Kidney (tissue), 14 donors: ENCODE data around the gene MARK1. TPM values are rescaled to one million over a fixed set of nuclear protein-coding genes. Genes with fewer than 3 reads are reported as not detected.

Experiments used
- DNase-seq, 5 donors: peaks; one replicate each; pipeline ENCODE4 v3.0.0-alpha.2; 2013 to 2020
- FAIRE-seq: peaks from 2 replicates; lab custom pipeline; 2012; peaks lifted over from hg19 to GRCh38; lab: Jason Lieb, UNC
- H3K27ac ChIP-seq, 2 donors: one replicate each; pipeline ENCODE4 v1.7.0; 2013; ENCODE audit warnings: low read depth in 2 of 2, low read length in 2 of 2, inconsistent platforms in 1 of 2
- H3K27me3 ChIP-seq: one replicate; pipeline ENCODE4 v1.7.1; 2013; ENCODE audit warnings: low read length, inconsistent platforms; ENCODE audit not compliant: control insufficient read depth, insufficient read depth
- H3K36me3 ChIP-seq, 3 donors: one replicate each; pipeline versions ENCODE4 v1.7.0 to v1.7.1; 2013; ENCODE audit warnings: low read length in 3 of 3, control low read depth in 1 of 3, inconsistent platforms in 1 of 3; ENCODE audit not compliant: insufficient read depth in 3 of 3, control insufficient read depth in 2 of 3
- H3K4me1 ChIP-seq, 3 donors: one replicate each; pipeline versions ENCODE4 v1.7.0 to v1.7.1; 2013; ENCODE audit warnings: low read length in 3 of 3, inconsistent platforms in 1 of 3, low read depth in 1 of 3; ENCODE audit not compliant: control insufficient read depth in 2 of 3, insufficient read depth in 2 of 3
- H3K4me3 ChIP-seq, 3 donors: one replicate each; pipeline versions ENCODE4 v1.7.0 to v1.8.1; 2013; ENCODE audit warnings: low read length in 3 of 3, control low read depth in 1 of 3, inconsistent platforms in 1 of 3
- H3K9ac ChIP-seq, 3 donors: one replicate each; pipeline versions ENCODE4 v1.7.0 to v1.7.1; 2013; ENCODE audit warnings: low read length in 3 of 3, control low read depth in 1 of 3, inconsistent platforms in 1 of 3
- H3K9me3 ChIP-seq, 3 donors: one replicate each; pipeline versions ENCODE4 v1.7.0 to v1.7.1; 2013; ENCODE audit warnings: low read length in 3 of 3, control low read depth in 1 of 3, inconsistent platforms in 1 of 3; ENCODE audit not compliant: control insufficient read depth in 2 of 3, insufficient read depth in 1 of 3
- intact Hi-C: fragments of 100-400 bp; cut with DNase I; formaldehyde crosslinking; loops from one replicate; pipeline ENCODE4 v1.11.1; 2022
- polyA plus RNA-seq: library from polyadenylated mRNA; stranded (reverse); fragments of 350-450 nt; fragmentation: Illumina TruSeq; extraction: RNeasy Lipid Tissue Mini Kit (QIAGEN cat#74804); gene quantifications from one replicate; pipeline ENCODE4 v1.2.3, GENCODE V29; 2014; ENCODE audit warnings: low read depth, low replicate concordance; ENCODE audit not compliant: insufficient read depth
- total RNA-seq: library from RNA; stranded (reverse); fragmentation: NEBNext Ultra II Directional; extraction: Animal tissue kit (Norgen Biotek cat#: 25700); gene quantifications from one replicate; pipeline ENCODE4 v1.2.1, GENCODE V29; 2021
- TF ChIP-seq, protein P1 (sequence below): IDR thresholded peaks from 3 replicates; pipeline ENCODE4 v1.5.1; 2012; ENCODE audit warnings: mild to moderate bottlenecking, moderate library complexity, borderline replicate concordance; ENCODE audit not compliant: insufficient read depth; ENCODE audit errors: extremely low read depth
- donor health status: control.
- donor health status: control.
- donor health status: control.
- donor health status: control.
- donor health status: control.
- donor health status: DM: yes; HTN: yes; CAD: no.
- donor health status: Normal renal cell carcinoma (clear cell type).

The MARK1 gene
- total and polyA plus RNA-seq, 2 donors from 2014 or later = 2.6 to 5.3 TPM

DNA sequence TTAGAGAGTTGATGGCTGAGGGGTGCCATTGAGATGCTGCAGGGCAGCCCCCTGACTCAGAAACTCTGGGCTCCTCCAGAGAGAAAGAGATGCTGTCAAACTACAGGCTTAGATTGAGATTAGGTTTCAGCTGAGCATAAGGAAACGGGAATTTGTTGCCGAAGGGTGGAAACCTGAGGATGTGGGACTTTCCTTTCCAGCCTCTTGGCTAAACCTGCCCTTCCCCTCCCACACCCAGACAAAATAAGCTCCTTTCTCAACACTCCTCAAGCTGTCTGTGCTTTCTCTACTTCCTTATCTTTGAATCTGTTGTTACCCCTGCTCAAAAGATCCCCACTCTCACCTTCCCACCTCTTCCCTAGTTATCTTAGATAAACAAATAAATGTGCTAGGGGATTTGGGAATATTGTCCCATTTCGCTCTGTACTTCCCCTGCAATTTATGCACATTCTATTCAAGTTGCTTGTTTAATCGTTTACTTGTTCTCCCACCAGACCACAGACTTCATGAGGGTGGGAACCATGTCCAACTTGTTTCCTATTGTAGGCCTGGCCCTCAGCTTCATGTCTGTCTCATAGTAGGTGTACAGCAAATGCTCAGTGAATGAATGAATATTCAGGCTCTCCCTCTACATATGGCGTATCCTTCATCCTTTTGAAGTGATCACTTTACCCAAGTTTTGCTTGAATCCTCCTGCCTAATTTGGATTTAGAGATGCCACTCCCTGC lies 30.6 kb upstream of the MARK1 start:
- no peak for FAIRE-seq
- Histone ChIP-seq H3K9me3 (no peaks in the 10 kb centered on the region), H3K27ac (no peak overlapping the region), H3K36me3 (no peaks in the 10 kb centered on the region), H3K27me3 (no peaks in the 10 kb centered on the region), H3K4me3 (no peak overlapping the region), H3K4me1 (peaks cover 0 to 2% (median 0%) of the 10 kb centered on the region in 3 donors), H3K9ac (no peak overlapping the region)
- DNase-seq = peak in 3 of 5 donors; percentile 29 to 48 (median 44)
- intact Hi-C loops = no loop called here
- TF ChIP-seq, protein P1, sequence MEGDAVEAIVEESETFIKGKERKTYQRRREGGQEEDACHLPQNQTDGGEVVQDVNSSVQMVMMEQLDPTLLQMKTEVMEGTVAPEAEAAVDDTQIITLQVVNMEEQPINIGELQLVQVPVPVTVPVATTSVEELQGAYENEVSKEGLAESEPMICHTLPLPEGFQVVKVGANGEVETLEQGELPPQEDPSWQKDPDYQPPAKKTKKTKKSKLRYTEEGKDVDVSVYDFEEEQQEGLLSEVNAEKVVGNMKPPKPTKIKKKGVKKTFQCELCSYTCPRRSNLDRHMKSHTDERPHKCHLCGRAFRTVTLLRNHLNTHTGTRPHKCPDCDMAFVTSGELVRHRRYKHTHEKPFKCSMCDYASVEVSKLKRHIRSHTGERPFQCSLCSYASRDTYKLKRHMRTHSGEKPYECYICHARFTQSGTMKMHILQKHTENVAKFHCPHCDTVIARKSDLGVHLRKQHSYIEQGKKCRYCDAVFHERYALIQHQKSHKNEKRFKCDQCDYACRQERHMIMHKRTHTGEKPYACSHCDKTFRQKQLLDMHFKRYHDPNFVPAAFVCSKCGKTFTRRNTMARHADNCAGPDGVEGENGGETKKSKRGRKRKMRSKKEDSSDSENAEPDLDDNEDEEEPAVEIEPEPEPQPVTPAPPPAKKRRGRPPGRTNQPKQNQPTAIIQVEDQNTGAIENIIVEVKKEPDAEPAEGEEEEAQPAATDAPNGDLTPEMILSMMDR = no peak

DNA sequence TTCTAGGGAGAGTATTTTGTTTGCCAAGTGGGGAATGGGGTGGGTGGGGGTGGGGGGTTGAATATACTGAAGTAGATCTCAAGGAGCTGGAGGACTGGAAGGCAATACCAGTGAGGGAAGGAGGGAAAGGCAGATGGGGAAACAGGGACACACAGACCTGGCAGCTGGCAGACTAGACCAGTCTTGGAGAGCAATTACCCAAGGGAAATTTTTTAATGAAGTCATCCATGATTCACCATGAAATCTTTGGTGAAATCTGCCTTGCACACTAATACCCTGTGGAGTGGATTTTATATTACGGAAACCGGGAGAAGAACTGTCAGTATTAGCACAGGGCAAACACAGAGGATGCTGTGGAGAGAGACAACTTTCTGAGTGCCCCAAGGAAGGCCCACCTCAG lies 29.7 kb upstream of the MARK1 start:
- H3K4me1 ChIP-seq = peaks cover 0 to 2% (median 0%) of the 10 kb centered on the region in 3 donors
- intact Hi-C loops = no loop called here
- TF ChIP-seq, protein P1 = no peak
- H3K36me3 ChIP-seq = no peaks in the 10 kb centered on the region
- no peak for FAIRE-seq
- H3K9ac ChIP-seq = no peak overlapping the region
- no peaks in the 10 kb centered on the region for H3K27me3 ChIP-seq
- no peak for DNase-seq
- H3K4me3 ChIP-seq = no peak overlapping the region
- H3K9me3 ChIP-seq = no peaks in the 10 kb centered on the region
- no peak overlapping the region for H3K27ac ChIP-seq

DNA sequence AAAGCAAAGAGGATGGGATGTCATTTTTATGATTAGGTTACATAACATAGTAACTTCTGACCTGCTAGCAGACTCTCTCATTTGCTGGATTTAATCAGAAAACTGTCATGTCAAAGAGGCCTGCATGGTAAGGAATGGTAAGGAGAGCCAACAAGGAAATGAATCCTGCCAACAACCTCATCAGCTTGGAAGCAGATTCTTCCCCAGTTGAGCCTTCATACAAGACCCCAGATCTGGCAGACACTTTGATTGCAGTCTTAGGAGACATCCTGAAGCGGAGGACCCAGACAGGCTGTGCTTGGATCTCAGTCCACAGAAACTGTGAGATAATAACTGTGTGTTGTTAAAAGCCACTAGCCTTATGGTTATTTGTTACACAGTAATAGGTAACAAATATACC lies 27.6 kb upstream of the MARK1 start:
- H3K9ac ChIP-seq = no peak overlapping the region
- DNase-seq (no peak), FAIRE-seq (no peak)
- no peak overlapping the region for H3K4me3 ChIP-seq
- no peaks in the 10 kb centered on the region for H3K36me3 ChIP-seq
- H3K9me3 ChIP-seq = no peaks in the 10 kb centered on the region
- TF ChIP-seq, protein P1 = no peak
- peaks cover 0 to 2% (median 0%) of the 10 kb centered on the region in 3 donors for H3K4me1 ChIP-seq
- H3K27ac ChIP-seq = no peak overlapping the region
- intact Hi-C loops = no loop called here
- no peaks in the 10 kb centered on the region for H3K27me3 ChIP-seq
